Hepatocyte (in vitro differentiated cells): ENCODE measurements around the gene FKBP7.

Source experiments
- CTCF ChIP-seq: fragments of 200-600 bp; sonication (generic); IDR thresholded peaks from 2 replicates; pipeline ENCODE4 v1.5.1; 2016; ENCODE audit warnings: antibody characterized with exemption, mild to moderate bottlenecking; ENCODE audit not compliant: poor library complexity
- EZH2phosphoT487 ChIP-seq: fragments of 200-600 bp; sonication (generic); IDR thresholded peaks from one replicate; pipeline ENCODE4 v1.6.1; 2018; ENCODE audit warnings: antibody characterized with exemption, mild to moderate bottlenecking, low read depth, moderate library complexity; ENCODE audit not compliant: unreplicated experiment, severe bottlenecking

DNA sequence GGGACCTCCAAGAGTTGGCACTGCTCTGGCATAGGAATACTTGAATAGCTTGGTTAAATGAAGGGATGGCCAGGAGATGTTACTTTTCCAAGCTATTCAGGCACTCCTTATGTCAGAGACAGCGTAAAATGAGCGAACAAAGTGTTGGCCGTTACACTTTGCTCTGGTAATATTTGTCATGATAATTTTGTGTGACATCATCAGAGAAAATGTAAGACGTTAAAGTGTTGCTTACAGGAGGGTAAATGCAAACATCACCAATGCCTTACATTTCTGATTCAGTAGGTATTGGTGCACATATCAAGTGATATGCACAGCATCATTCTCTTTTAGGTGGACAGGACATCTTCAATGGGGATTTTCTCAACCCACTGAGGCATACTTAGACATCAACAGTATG lies 47.9 kb upstream of the FKBP7 start:
- no peak for TF ChIP-seq CTCF
- TF ChIP-seq EZH2phosphoT487 = no peak
